GM12874 (cell line): ENCODE measurements around the gene PTPN1.

Experiments
- CTCF ChIP-seq: IDR thresholded peaks from 2 replicates; pipeline ENCODE4 v1.5.1; 2011; ENCODE audit warnings: low read depth, mild to moderate bottlenecking, control low read depth, low read length, moderate library complexity; ENCODE audit not compliant: insufficient read depth

Gene PTPN1

GRCh38 chr20:50632236-50632635, 122.1 kb downstream of the PTPN1 start:
- no peak for TF ChIP-seq CTCF

- no peak for TF ChIP-seq CTCF
Measured at GRCh38 chr20:50632701-50633100, 122.5 kb downstream of the PTPN1 start.

- TF ChIP-seq CTCF = no peak
Measured at GRCh38 chr20:50633361-50633760, 123.2 kb downstream of the PTPN1 start.

- no peak for TF ChIP-seq CTCF
Measured at GRCh38 chr20:50634191-50634590, 124.0 kb downstream of the PTPN1 start.
